ENCODE data around the gene TAF15.

The TAF15 gene

DNA sequence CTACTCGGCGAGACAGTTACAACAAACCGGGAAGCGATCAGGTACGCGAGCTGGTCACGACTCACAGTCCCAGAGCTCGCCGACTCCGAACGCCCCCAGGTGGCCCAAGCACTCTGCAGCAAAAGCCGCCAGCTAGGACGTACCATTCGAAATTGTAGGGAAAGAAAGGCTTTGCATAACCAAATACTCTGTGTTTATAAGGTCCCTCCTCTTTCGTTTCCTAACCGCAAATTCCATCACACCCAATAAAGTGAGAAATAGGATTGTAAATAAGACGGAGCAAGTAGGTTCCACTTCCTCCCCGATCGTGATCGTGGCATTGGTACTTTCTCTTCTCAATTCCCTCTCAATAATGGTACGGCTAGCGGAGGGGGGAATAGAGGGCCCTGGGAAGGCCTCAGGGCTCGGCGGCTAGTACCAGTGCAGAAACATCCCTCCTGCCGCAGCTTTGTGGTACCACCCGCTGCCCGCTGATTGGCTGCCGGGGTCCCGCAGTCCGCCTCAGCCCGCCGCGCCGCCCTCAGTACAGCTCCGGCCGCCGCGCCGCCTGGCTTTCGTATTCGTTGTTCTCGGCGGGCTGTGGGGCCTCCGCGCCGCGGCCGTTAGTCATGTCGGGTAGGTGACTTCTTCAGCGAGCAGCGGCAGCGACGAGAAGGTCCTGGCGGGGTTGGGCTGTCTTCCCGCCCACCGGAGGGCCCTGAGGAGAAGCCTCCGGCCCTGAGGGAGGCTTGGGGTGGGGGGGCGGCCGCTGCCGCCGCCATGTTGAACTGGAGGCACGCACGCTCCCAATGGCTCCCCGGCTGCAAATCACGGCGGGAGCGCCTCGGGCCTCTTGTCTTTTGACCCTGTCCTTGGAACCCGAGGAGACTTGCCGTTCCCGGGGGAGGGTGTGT is at the start of gene TAF15:
TAF15 (plus strand) TSS at position 523 of the 893 bp plus-strand sequence; CDS start at position 609, 86 bp downstream.
- peak; percentile 85 to 93 (median 88) for DNase-seq

DNA sequence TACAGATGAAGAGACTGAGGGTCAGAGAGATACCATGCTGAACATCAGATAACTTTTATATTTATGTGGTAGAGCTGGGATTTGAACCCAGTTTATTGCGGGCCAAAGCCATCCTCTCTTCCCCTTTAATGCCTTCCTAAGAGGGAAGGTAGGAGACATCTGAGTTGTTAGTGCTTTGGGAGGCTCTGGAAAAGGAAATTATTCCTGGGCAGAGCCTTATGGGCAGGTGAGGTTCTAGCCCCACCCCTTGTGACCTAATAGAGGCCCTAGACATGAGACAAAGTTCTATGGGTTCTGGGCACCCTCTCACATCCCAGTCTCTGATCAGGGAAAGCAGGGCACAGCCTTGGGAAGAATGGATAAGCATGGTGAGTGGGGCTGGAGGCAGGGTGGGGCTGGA is 48.7 kb upstream of the TAF15 start, which contains the start of gene C17orf50:
C17orf50 (plus strand) TSS at position 301 of the 400 bp plus-strand sequence; CDS start at position 356, 55 bp downstream.
- DNase-seq = no peak

DNA sequence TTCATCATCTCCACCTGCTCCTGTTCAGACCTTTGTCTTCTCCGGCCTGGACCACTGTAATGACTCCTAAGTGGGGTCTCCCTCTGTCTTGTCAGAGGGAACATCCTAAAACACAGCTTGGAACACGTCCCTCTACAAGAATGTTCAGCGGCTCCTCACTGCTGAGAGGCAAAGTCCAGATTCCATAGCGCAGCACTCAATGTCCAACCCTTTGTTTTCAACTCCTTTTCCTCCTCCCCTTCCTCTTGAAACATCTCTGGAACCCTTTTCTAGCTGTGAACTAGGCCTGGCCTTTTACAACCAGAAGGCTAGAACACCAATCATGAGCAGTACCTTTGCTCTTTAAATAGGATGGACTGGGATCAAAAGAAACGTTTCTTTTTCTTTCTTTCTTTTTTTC is 47.7 kb upstream of the TAF15 start:
- DNase-seq = no peak

DNA sequence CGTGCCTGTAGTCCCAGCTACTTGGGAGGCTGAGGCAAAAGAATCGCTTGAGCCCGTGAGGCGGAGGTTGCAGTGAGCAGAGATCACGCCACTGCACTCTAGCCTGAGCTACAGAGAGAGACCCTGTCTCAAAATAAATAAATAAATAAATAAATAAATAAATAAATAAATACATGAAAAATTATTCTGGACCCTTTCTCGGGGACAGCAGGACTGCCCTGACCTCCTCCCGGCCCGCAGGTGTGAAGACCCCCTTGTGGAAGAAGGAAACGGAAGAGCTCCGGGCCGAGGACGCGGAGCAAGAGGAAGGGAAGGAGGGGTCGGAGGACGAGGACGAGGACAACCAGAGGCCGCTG is 45.5 kb upstream of the TAF15 start:
- no peak for DNase-seq

DNA sequence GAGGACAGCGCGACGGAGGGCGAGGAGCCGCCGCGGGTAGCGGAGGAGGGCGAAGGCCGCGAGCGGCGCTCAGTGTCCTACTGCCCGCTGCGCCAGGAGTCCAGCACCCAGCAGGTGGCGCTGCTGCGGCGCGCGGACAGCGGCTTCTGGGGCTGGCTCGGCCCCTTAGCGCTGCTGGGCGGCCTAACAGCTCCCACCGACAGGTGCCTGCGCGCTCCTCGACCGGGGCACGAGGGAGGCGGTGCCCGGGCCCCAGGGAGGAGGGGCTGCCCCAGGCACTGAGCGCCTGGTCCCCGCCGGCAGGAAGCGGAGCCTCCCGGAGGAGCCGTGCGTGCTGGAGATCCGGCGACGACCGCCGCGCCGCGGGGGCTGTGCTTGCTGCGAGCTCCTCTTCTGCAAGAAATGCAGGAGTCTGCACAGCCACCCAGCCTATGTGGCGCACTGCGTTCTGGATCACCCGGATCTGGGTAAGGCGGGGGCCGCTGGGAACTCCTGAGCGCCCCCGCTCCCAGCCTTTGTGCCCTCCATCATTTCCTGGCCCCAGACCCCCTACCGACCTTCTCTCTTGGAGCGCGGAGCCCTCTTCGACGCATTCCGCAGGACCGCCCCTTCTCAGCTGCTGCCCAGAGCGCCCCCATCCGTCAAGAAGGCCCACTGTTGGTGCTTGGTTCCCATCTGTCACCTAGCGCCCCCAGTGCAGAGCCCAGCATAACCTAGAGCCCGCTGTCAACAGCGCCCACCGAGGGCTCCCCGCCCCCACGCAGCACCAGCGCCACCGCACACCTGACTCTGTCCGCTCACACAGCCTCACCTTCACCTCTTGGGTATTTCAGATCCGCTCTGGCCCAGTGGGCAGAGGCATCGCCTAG is 44.9 kb upstream of the TAF15 start:
- DNase-seq = peak; percentile 72 to 80 (median 76)

DNA sequence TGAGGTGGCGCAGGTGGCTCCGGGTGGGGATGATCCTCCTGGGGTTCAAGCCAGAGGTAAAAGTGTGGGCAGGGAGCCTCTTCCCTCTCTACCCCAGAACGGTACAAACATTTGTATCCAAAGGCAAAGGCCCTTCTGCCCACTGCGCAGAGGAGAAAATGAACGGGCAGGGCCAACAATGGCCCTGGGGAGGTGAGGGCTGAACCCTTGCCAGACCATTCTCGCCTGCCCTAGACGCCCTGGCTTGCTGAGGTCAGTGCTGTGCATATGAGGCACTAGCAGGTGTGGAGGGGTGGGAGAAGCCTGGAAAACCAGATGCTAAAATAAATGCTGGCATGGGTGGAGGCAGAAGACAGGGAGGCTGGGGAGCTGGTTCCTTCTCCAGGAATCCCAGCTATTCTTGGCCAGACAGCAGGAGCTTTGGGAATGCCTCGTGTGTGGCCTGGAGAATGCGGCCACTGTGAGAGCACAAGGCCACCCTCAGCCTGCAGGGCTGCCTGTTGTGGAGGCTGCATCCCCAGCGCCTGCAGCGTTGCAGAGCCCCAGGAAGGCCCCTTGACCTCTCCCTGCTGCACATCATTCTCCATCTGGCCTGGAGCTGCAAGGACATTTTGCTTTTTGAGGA is 44.1 kb upstream of the TAF15 start:
- DNase-seq = no peak

DNA sequence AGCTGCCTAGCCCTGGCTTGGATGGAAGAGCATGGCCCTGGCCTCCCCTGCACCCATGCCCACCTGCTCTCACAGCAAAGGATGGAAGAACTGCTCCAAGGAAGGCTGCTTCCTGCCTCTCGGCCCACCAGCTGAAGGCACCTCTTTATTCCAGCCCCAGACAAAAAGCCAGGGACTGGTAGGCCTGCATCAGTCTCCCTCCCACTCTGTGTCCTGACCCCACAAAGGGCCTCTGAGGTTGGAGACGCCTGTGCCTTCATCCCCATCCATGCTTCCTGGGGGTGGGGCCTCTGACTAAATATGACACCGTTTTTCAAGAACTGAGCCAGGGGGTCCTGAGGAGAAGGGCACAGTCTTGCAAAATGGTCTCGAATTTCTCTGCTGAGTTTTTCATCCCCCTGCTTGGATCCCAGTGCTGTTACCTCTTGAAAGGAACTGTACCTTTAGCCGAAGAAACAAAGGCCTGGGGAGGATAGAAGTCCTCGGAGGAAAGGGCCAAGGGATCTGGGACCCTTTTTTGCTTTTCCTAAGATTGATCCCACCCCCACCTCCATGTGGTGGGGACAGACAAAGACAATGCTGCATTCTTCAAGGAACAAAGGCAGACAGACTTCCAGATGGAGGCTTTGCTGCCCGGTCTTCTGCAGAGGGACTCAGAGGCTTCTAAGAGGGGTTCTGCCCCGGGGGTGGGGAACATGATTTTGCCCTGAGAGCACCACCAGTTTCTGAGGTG is 43.4 kb upstream of the TAF15 start:
- DNase-seq = no peak

DNA sequence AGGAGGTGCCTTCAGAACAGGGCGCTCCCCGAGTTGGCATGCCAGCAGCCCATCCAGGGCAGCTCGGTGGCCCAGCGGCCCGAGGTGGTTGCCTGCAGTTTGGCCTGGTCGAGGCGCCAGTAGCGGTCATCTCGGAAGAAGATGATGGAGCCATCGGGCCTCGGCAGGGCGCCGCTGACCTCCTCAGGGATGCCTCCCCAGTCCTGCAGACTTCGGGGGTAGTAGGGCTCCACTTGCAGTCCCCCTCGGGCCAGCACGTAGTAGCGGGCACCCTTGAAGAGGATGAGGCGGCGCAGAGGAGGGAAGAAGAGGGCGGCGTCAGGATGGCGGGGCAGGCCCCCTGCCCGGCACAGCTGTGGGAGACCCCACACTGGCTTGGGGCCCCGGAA is 42.8 kb upstream of the TAF15 start:
- no peak for DNase-seq

DNA sequence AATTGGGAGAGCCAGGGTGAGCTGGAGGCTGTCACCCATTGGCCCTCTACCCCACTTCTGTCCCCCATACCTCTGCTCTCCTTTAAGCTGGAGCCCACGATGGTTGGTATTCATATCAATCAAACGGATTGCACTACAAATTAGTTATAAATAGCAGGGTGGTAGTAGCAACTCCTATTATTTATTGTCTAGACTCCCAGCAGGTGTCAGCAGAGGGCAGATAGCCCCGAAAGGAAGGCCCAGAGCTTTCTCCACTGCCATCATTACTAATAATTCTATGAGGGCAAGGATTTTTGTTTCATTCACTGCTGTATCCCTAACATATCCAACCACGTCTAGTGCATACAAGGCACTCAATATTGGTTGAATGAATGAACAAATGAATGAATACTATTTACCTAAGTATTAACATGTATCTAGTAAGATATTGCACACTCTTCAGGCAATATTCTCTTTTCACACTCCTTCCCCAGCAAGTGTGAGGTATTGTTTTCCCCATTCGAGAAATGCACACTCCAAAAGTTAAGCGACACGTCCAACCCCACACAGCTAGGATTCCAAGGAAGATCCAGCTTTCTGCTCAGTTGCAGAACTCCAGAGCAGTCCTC is 42.3 kb upstream of the TAF15 start:
- DNase-seq = no peak

DNA sequence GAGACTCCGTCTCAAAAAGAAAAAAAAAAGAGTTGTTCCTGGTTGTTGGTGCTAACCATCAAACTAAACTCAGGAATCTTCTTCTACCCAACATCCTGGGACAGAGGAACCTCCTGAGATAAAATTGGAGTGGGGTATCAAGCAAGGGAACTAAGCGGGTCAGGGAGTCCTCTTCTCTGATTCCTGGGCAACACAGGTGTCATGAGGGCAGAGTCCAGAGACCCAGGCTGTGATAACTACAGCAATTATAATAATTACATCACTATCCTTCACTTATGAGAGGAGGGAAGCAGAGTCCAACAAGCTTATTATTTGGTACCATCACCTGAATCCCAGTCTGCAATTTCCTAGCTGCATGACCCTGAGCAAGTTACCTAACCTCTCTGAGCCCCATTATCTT is 40.5 kb upstream of the TAF15 start:
- DNase-seq = no peak

DNA sequence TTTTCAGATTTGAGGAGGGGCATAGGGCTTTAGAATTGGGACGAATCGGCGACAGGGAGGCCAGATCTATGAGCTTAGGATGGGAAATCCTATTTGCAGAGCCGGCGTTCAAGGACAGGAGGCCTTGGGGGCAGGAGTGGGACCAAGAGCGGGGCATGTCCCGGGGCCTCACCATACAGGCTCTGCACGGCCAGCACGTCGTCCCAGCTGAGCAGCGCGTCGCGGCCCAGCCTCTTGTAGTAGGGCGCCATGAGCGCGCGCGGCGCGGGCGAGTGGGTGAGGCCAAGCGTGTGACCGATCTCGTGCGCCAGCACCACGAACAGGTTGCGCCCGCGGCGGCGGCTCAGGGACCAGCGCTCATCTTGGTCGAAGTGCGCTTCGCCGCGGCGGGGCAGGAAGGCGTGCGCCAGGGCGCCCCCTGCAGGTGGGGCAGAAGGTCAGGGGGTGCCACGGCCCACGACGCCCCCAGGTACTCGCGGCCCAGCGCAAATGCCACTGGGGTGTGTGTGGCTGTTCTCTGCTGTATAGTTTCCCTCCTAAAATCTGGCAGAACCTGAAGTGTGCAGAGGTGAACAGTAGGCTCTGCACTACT is 39.3 kb upstream of the TAF15 start:
- DNase-seq = no peak

DNA sequence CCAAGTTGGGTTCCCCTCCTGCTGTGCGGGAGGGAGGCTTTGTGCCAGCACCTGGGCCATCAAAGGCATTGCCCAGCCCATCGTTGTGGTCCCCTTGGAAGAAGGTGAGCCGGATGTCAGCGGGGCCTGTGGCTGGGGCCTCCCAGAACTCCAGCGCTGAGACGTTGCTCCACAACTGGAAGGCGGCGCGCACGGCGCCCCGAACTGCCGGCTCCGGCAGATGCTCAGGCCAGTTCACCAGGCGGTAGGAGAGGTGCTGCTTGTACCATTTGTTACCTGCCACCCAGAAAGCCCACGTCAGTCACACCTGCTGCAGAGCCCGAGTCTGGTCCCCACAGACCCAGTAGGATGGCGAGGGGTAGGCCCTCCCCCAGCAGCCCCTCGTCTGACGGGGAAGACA is 36.2 kb upstream of the TAF15 start:
- DNase-seq = no peak

DNA sequence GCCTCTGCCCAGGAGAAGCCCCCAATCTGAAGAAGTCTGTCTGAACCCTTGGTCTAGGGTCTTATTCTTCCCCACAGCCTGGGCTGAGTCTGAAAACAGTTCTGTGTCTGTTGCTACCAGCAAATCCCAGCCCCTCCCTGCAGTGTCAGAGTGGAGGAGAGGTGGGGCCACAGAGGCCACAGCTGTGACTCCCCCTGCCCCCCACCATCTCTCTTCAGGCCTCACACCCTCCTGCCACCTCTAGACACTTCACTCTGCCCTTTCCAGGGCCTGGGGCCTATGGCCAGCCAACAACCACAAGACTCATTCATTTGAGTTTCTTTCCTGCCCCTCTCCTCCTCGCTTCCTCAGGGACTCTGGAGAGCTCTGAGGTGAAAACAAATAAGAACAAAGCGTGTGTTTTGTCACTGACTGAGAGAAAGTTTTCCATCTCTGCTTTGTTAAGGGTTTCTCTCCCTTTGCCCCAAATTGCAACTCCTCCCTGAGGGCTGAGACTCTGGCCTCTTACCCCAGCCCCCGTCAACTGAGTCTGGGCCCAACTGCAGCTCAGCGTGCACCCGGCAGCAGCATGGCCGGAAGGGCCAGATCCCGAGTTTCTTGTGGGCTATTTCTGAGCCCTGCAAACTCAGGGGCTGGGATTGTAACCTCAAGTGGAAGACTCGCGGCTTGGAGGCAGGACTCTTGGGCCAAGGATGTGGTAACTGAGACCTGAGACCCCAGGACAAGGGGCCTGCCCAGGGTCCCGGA is 35.4 kb upstream of the TAF15 start:
- no peak for DNase-seq

DNA sequence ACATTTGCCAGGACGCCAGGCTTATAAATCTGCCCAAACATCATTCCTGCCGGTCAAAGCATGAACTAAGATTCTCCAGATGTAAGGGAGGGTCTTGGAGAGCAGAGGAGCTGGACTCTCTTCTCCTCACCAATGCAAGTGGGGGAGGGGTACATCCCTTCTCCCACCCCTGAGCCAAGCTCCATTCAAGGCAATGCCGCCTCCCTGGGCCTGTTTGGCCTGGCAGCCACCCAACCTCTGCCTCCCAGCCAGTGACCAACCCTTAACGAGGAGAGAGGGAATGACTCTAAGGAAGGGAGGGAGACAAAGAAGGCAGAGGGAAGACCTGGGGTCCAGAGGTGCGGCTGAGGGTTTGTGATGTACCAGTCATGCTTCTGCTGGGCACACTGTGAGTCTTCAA is 34.8 kb upstream of the TAF15 start:
- no peak for DNase-seq

DNA sequence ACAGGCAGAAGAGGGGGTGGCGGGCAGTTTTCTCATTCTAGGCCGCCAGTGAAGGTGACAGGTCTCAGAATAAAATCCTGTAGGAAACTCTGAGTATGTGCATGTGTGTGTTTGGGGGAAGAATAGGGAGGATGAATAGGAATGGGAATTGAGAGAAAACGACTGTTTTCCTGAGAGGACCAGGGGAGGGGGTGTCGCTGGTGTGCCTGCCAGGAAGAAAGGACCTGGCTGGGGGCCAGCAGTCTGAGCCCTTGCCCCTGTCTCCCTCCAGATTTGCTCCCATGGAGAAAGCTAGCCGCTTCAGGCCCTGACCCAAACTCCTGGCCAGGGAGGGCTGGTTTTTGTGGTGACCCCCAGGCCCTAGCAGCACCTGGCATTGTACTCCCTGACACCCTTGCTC is 34.2 kb upstream of the TAF15 start:
- no peak for DNase-seq

DNA sequence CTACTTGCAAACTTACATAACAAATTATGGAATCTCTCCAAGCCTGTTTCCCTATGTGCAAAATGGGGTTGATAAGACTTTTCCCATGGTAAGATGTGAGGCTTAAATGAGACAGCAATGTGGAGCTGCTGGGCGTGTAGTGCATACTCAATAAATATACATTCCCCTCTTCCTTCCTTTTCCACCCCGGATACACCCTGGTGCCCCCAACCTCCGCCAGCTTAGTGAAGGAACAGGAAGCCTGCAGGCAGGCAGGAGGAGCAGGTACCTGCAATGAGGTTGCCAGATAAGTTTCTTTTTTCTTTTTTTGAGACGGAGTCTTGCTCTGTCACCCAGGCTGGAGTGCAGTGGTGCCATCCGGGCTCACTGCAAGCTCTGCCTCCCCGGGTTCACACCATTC is 33.7 kb upstream of the TAF15 start:
- no peak for DNase-seq

DNA sequence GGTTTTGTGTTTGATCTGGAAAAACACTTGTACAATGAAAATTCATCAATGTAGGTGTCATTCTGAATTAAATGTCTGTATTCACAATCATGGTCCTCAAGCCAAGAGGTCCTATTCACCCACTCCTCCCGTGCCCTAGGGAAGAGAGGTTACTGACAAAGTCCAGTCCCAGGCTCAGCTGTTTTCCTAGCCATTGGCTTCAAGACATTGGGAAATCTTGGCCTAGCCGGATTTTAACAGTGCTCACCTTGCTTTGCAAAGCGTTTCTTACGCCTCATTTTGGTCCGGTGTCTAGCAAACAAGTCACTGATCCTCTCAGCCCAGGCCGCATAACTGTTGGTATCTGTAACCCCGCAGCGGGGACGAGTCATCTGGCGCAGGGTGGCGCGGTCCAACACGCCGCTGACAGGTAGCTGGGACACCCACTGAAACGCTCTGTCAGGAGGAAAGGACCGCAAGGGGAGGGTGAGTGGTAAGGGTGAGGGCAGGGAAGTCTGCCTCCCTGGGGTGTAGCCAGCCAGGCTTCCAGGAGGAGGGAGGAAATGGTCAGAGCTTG is 30.6 kb upstream of the TAF15 start:
- no peak for DNase-seq

DNA sequence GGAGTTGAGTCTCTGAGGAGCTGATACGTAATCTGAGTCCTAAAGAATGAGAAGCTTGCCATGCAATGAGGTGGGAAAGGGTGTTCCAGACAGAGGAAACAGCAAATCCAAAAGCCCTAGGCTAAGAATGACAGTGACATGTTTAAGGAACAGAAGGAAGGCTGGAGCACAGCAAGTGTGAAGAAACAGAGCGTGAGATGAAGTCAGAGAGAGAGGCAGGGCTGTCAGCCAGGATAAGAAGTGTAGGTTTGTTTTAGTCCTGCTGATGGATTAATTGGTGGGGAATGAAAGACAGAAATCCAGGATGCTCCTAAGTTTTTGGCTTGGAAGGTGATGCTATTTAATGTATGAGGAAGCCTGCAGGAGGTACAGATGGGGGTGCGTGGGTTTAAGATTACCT is 28.3 kb upstream of the TAF15 start:
- DNase-seq = no peak

DNA sequence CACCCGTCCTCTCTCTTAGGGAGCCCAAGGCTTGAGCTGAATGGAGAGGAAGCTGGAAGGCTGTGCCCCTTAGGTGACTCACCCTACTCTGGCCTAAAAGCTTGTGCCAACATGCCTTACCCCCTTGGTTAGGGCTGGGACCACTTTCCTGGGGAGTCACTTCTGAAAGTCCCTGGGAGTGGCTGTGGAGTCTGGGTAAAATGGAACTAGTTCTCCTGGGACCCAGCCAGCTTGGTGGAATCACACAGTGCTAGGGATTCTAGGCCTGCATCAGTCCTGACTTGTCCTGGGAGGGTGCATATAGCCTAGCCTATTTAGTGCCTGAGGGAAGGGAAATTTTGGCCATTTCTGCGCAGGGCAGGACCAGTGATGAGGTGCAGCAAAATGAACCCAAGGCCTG is 24.4 kb upstream of the TAF15 start:
- no peak for DNase-seq

DNA sequence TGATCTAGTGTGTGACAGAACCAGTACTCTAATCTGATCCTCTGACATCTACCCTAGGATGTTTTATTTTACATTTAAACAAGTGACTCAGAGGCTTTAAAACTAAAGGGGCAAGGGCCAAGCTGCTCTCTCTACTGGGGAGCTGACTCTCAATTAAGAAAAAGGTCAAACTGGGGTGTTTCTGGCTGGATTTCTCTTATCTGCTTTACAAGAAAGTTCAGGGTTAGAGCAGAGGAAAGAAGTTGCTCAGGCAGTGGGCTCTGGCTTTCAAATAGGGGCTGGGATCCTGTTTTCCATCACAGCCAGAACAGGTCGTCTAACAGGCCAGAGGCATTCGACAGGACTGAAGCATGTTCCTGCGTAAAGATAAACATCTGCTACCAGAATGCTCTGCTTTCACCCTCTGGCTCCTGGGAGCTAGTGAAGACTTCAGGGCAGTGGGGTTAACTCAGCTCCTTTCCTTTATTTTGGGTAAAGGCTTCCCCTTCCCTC is 22.3 kb upstream of the TAF15 start:
- no peak for DNase-seq
